ENCODE measurements around the gene UGT1A4.
"Not testable (repeated sequence)": the region's sequence is repeated elsewhere in the genome, so short reads cannot be mapped to it uniquely, and the experiment has no call there.

UGT1A4 gene

GRCh38 chr2:233700028-233700635, 18.4 kb upstream of the UGT1A4 start:
- DNase-seq = no peak

DNA sequence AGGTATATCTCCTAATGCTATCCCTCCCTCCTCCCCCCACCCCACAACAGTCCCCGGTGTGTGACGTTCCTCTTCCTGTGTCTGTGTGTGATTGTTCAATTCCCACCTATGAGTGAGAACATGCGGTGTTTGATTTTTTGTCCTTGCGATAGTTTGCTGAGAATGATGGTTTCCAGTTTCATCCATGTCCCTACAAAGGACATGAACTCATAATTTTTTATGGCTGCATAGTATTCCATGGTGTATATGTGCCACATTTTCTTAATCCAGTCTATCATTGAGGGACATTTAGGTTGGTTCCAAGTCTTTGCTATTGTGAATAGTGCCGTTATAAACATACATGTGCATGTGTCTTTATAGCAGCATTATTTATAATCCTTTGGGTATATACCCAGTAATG, 17.7 kb upstream of the UGT1A4 start:
- DNase-seq = not testable (repeated sequence)

- no peak for DNase-seq
Measured at GRCh38 chr2:233702238-233702637, 16.3 kb upstream of the UGT1A4 start.

DNA sequence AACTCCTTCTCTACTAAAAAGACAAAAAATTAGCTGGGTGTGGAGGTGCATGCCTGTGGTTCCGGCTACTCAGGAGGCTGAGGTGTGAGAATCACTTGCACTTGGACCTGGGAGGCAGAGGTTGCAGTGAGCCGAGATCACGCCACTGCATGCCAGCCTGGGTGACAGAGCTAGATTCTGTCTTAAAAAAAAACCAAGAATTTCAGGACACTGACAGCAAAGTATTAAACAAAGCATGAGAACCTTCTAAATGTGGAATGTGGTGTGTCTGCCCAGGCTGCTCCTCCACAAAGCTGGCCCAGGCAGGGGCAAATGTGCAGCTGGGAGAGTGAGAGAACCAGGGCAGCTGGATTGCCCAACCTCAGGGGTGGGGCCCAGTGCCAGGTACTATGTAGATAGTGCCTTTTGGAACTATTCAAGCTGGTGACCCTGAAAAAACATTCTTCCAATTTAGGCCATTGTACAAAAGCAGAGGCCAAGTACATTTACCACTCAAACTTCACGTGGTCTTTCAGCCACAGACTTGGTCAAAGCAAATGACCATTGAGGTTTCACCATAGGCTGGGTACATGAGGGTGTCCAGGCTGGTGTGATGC, 12.5 kb upstream of the UGT1A4 start:
- DNase-seq = no peak

DNA sequence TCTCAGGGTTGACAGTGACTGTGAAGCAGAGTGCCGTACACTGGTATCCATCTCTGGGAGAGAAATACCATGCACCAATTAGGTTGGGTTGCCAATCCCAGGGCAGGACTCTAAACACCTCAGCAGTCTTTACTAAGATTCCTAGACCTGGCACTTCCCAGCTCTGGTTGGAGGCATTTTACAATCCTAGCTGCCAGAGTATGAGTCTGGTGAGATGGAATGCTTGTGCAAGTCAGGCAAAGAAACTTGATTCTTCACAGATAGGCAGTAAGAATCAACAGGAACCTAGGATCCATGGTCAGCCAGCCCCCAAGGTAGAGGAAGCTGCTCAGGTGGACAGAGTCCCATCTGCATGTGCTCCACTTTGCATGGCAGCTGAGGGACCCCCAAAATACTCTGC, 11.8 kb upstream of the UGT1A4 start:
- DNase-seq = no peak

DNA sequence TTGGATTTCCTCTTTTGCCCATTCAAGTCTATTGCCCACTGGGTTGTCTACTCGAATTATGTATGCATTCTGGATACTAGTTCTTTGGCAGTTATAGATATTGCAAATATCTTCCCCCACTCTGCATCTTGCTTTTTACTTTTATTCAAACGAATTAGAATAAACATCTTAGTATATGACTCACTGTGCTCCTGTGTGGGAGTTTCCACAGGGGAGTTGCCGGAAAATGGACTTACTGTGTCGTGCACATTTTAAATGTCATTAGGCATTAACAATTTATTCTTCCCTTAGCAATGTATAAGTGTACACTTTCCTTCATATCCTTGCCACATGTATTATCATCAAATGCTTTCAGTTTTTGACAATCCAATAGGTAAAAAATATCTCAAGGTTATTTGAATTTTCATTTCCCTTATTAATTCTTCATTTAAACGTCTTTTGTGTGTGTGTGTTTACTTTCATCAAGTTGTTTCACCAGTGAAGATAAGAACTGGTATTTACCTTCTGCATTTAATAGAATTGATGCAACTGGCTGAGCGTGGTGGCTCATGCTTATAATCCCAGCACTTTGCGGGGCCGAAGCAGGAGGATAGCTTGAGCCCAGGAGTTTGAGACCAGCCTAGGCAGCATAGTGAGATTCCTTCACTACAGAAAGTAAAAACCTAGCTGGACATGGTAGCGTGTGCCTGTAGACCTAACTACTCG, 10.4 kb upstream of the UGT1A4 start:
- DNase-seq = no peak

DNA sequence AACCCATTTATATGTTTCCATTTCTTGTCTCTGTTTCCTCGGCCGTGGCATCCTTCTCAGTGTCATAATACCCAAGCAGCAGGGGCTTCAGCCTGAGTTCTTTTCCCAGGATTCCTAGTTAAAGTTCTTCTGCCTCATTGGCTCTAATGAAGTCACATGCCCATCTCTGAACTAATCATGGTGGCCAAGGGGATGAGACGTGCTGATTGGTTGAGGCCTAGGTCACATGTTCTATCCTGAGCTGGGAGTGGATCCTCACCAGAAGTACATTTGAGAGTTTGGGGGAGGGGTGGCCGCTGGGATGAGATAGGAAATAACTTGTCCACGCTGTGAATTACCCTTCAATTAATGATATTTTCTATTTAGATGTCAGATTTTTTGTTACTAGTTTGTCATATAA, 9.6 kb upstream of the UGT1A4 start:
- no peak for DNase-seq

DNA sequence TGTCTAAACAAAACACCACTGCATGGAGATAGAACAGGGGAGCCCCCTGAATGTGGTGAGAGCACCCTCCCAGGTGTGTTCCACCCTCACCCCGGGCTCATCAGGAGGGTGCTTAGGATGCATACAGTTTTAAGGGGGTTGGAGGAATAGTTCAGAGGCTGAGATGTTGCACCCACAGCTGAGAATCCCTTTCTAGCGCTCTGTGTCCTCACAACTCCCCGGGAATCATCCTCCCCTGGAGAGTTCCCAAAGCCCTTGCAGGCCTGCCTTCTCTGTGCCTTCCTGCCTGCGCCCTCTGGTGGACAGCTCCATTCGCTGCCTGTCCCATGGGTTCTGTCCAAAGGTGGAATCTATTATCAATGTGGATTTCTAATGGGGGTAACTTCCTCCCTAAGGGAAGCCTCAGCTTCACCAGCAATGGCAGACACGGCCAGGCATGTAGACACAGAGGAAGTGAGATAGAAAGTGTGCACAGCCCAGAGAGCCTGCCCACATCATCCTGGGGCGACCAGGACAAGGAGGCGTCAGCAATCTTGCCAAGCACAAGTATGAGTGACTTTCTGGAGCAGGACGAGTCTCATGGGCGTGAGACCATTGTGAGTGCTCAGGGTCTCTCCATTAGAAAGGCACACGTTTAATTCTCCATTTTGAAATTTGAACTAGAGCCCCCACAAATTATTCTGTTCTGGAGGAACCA, 7.1 kb upstream of the UGT1A4 start:
- peak; percentile 19 for DNase-seq

- DNase-seq = no peak
Measured at GRCh38 chr2:233712611-233713261, 5.8 kb upstream of the UGT1A4 start, which contains the start of gene UGT1A5. Gene UGT1A5, plus strand, starts transcription at chr2:233712907. Its CDS starts 85 bp downstream, at chr2:233712992.

DNA sequence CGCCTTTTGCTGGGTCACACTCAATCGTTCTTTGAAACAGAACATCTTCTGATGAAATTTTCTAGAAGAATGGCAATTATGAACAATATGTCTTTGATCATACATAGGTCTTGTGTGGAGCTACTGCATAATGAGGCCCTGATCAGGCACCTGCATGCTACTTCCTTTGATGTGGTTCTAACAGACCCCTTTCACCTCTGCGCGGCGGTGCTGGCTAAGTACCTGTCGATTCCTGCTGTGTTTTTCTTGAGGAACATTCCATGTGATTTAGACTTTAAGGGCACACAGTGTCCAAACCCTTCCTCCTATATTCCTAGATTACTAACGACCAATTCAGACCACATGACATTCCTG, 5.3 kb upstream of the UGT1A4 start:
- DNase-seq = no peak

GRCh38 chr2:233714121-233714520, 4.4 kb upstream of the UGT1A4 start:
- DNase-seq = no peak

- no peak for DNase-seq
Measured at GRCh38 chr2:233728723-233729301, 10.3 kb downstream of the UGT1A4 start, which contains the start of gene UGT1A3. Gene UGT1A3, plus strand, starts transcription at chr2:233729042. Its CDS starts 85 bp downstream, at chr2:233729127.

GRCh38 chr2:233736868-233737653, 18.5 kb downstream of the UGT1A4 start:
- DNase-seq = not testable (repeated sequence)

DNA sequence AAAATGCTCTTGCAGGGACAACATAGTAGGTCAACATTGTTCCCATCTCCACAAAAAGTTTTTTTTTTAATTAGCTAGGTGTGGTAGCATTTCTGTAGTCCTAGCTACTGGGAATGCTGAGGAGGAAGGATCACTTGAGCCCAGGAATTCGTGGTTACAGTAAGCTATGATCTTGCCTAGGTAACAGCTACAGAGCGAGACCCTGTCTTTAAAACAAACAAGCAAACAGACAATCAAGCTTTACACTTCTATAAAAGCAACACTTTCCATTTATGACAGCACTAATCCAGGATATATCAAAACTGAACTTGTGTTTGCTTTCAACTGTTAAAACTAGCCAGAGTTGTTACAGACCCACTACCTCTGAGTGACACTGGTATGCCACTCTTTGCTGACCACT, 22.3 kb downstream of the UGT1A4 start:
- no peak for DNase-seq

DNA sequence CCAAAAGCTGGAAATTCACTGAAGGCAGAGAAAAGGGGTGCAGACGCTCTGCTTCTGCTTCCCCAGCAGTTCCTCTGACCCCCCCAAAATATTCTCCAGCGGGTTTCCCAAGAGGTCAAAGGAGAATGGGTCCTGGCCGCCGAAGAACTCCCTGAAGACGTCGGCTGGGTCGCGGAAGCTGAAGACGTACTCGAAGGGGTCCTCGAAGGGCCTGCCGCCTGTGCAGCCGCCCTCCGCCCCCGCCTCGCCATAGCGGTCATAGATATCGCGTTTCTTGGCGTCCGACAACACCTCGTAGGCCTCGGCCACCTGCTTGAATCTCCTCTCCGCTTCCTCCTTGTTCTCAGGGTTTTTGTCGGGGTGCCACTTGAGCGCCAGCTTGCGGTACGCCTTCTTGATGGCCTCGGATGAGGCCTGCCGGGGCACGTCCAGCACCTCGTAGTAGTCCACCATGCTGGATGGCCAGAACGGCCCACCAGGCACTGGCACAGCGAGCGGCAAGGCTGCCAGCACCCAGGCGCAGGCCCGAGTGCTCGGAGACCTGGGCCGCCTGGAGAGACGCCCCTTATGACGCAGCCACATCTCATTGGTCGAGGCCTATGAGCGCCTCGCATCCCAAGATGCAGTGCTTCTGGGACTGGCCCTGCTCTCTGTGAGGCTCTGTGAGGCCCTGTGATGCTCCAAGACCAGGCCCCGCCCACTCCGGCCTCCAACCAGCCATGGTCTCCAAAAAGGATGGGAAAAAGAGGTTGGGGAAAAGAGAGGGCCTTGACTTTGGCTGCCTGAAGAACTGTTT, 25.1 kb downstream of the UGT1A4 start:
- DNase-seq = no peak

DNA sequence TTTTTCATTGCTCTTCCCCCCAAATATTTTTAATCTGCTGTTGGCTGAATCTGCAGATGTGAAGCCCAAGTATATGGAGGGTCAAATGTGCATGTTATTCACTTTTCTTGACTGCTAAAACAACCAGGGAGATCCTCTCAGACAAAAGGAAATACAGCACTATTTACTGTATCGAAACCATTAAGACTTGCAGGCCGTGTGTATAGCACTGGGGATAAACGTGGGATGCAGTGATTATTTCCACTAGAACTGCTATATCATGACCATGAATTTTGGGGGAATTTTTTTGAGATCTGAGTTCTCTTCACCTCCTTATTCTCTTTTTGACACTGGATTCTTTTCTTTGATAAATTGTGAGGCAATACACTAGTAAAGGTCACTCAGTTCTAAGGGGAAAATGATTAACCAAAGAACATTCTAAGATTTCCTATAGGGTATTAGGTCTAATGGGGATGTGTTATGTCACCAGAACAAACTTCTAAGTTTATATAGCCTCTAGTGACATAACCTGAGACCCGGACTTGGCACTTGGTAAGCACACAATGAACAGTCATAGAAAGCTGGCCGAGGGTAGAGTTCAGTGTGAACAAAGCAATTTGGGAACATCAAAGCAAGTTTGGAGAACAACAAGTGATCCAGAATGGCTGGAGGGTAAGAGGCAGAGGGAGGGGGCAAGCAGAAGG, 26.7 kb downstream of the UGT1A4 start:
- DNase-seq = no peak

GRCh38 chr2:233745838-233746237, 27.3 kb downstream of the UGT1A4 start:
- DNase-seq = not testable (repeated sequence)

DNA sequence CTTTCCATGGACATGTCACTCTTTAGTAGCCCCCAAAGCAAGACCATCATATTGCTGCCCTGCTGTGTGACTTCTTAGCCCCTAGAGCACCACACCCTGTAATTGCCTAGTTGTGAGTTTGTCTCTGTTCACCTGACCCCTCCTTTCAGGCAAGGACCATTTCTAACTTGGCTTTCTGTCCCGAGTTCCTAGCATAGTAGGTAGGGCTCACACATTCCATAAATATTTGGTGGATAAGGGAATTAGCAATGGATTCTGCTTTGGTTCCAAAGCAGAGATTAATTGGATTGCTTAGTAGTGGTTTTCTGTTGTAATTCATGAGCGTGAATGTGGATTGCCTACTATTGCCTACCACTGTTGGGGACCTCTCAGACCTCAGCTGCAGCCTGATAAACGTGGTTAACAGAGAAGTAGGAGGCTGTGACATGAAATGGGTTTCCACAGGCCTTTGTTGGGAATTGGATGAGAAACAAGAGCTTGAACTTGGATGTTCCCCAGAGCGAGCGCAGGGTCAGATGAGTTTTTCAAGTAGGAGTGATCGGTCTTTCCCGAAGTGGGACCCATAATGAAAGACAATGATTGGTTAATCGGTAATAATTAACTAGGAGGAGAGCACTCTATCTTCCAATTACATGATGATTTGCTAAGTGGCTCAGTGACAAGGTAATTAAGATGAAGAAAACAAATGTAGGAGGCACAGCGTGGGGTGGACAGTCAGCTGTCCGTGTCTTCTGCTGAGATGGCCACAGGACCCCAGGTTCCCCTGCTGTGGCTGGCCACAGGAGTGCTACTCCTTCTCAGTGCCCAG, 28.1 kb downstream of the UGT1A4 start:
- DNase-seq = no peak

- no peak for DNase-seq
Measured at GRCh38 chr2:233747283-233747544, 28.7 kb downstream of the UGT1A4 start.

DNA sequence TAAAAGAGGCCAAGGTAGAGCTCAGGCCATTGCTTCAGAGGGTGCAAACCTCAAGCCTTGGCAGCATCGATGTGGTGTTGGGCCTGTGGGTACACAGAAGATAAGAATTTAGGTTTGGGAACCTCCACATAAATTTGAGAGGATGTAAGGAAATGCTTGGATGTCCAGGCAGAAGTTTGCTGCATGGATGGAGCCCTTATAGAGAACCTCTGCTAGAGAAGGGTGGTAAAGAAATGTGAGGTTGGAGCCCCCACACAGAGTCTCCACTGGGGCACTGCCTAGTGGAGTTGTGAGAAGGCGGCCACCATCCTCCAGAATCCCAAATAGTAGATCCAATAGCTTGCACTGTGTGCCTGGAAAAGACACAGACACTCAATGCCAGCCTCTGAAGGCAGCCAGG, 32.2 kb downstream of the UGT1A4 start:
- not testable (repeated sequence) for DNase-seq
